GM21367 (cell line): ENCODE data around the gene OBP2A.
"Not testable (repeated sequence)": the region's sequence is repeated elsewhere in the genome, so short reads cannot be mapped to it uniquely, and the experiment has no call there.

Experiments used
- ATAC-seq: cut with Tn5 transposase; IDR thresholded peaks from one replicate; pipeline ENCODE4 v1.9.1; 2021; ENCODE audit not compliant: unreplicated experiment

The OBP2A gene

GRCh38 chr9:135509458-135509857, 36.5 kb upstream of the OBP2A start:
- ATAC-seq: no peak

- no peak for ATAC-seq
Observed at GRCh38 chr9:135512241-135512603, 33.7 kb upstream of the OBP2A start.

GRCh38 chr9:135512904-135513303, 33.0 kb upstream of the OBP2A start:
- ATAC-seq: no peak

GRCh38 chr9:135513351-135513846, 32.5 kb upstream of the OBP2A start:
- no peak for ATAC-seq

GRCh38 chr9:135513906-135514305, 32.0 kb upstream of the OBP2A start:
- ATAC-seq: not testable (repeated sequence)

- ATAC-seq: no peak
Observed at GRCh38 chr9:135514342-135515082, 31.4 kb upstream of the OBP2A start.

- no peak for ATAC-seq
Observed at GRCh38 chr9:135515083-135515951, 30.6 kb upstream of the OBP2A start.

GRCh38 chr9:135516132-135516860, 29.6 kb upstream of the OBP2A start:
- ATAC-seq: no peak

- no peak for ATAC-seq
Observed at GRCh38 chr9:135517407-135517822, 28.5 kb upstream of the OBP2A start.

- ATAC-seq: no peak
Observed at GRCh38 chr9:135519179-135519971, 26.6 kb upstream of the OBP2A start.

- no peak for ATAC-seq
Observed at GRCh38 chr9:135520916-135521607, 24.9 kb upstream of the OBP2A start, which contains the start of gene LCN1. Gene LCN1 (plus strand): TSS chr9:135521440. CDS start chr9:135521498, 58 bp downstream.

GRCh38 chr9:135521608-135522095, 24.3 kb upstream of the OBP2A start:
- ATAC-seq: no peak

GRCh38 chr9:135522137-135522877, 23.6 kb upstream of the OBP2A start:
- no peak for ATAC-seq

GRCh38 chr9:135522931-135523330, 23.0 kb upstream of the OBP2A start:
- ATAC-seq: no peak

- ATAC-seq: no peak
Observed at GRCh38 chr9:135523521-135524129, 22.3 kb upstream of the OBP2A start.

- ATAC-seq: no peak
Observed at GRCh38 chr9:135524130-135524861, 21.6 kb upstream of the OBP2A start.

- ATAC-seq: no peak
Observed at GRCh38 chr9:135525241-135526088, 20.5 kb upstream of the OBP2A start.
